WI38 (cell line): ENCODE results near the gene TOX3.

Experiments used
- H3K4me3 ChIP-seq: 2 replicates; pipeline ENCODE4 v1.5.1; 2011; ENCODE audit warnings: low read depth, mild to moderate bottlenecking, control low read depth, low read length
- TF ChIP-seq, protein P1 (sequence below): IDR thresholded peaks from 2 replicates; pipeline ENCODE4 v1.5.1; 2012; ENCODE audit warnings: low read depth, mild to moderate bottlenecking, control low read depth, low read length

TOX3 gene

DNA sequence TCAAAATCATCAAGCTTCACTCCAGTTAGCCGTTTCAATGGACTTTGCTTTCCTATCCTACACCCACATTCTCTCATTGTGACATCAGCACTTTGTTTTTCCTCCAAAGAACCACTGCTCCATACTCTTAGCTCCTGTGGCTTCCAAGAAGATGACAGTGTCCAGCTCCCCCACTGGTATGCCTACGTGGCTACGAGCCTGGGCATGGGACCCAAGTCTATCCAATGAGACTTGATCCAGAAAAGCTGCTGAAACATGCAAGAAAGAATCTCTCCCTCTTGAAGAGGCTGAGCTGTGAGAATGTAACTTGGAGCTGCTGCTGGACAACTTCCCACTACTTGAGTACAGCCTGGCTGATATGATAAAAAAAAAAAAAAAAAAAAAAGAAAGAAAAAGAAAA is 9.4 kb downstream of the TOX3 start:
- TF ChIP-seq, protein P1, sequence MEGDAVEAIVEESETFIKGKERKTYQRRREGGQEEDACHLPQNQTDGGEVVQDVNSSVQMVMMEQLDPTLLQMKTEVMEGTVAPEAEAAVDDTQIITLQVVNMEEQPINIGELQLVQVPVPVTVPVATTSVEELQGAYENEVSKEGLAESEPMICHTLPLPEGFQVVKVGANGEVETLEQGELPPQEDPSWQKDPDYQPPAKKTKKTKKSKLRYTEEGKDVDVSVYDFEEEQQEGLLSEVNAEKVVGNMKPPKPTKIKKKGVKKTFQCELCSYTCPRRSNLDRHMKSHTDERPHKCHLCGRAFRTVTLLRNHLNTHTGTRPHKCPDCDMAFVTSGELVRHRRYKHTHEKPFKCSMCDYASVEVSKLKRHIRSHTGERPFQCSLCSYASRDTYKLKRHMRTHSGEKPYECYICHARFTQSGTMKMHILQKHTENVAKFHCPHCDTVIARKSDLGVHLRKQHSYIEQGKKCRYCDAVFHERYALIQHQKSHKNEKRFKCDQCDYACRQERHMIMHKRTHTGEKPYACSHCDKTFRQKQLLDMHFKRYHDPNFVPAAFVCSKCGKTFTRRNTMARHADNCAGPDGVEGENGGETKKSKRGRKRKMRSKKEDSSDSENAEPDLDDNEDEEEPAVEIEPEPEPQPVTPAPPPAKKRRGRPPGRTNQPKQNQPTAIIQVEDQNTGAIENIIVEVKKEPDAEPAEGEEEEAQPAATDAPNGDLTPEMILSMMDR, result no peak
- H3K4me3 ChIP-seq, result no peak overlapping the region

DNA sequence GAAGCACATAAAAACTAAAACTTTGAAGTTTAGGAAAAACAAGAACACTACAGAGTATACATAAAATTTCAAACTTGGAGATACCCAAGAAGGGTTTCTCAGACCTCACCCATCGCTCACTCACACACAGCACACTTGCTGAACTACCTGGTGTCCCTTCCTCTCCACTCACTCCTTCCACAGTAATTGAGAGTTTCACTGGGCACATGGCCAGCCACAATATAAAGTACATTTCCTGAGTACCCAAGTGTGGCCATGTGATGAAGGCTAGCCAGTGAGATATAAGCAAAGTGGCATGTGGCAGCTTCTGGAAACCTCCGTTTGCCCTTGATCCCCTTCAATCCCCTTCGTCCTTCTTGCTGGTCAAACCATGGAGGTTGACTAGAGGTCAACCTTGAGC is 11.9 kb downstream of the TOX3 start:
- no peak overlapping the region for H3K4me3 ChIP-seq
- TF ChIP-seq, protein P1, result no peak

DNA sequence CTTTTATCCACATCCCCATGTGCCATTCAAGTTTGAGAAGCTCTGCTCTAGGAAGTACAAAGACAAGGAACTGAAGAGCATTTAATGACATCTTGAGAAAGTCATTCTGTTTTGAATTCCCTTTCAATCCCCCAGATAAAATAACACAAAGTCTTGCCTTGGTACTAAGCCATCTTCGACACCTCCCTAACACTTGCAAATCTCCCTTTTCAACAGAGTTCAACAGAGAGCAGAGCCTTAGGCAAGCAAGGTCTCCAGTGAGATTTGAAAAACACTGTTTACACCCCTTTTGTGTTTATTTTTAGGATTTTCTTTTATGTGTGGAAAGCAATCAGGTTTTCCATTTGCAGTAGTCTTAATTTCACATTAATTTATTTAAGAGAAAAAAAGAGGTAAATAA is 13.6 kb downstream of the TOX3 start:
- H3K4me3 ChIP-seq, result no peak overlapping the region
- TF ChIP-seq, protein P1, result no peak

GRCh38 chr16:52532384-52532783 is 14.6 kb downstream of the TOX3 start:
- H3K4me3 ChIP-seq, result no peak overlapping the region
- TF ChIP-seq, protein P1, result no peak

- TF ChIP-seq, protein P1, result no peak
- no peak overlapping the region for H3K4me3 ChIP-seq
Observed at GRCh38 chr16:52529226-52529625, 17.7 kb downstream of the TOX3 start.

DNA sequence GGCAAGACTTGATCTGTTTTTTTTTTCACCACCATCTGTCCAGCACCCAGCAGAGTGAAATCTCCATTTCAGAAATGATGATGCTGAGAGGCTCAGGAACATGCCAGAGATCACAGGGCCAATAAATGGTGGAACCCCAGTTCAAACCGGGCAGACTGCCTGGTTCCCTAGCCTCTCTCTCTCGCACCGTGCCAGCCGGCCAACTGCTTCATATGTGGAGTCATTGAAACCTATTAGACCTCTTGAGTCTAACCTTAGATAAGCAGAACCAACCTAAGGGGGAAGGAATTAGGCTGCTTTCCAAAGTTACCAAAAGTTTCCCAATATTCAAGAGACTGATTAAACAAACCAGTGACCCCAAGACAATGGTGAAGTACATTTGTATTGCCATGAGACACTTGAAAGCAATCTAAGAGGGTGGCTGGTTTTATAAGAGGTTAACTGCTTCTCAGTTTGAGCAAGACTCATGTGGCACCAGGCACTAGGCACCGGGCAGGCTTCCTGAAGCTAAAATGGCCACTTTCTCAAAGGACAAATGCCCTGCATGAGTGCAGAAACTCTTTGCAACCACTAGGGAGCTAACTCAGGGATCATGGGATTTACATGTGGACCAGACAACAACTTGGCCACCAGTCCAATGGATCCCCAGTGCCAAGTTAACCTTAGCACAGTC is 18.4 kb downstream of the TOX3 start:
- TF ChIP-seq, protein P1, result no peak
- H3K4me3 ChIP-seq, result no peak overlapping the region

DNA sequence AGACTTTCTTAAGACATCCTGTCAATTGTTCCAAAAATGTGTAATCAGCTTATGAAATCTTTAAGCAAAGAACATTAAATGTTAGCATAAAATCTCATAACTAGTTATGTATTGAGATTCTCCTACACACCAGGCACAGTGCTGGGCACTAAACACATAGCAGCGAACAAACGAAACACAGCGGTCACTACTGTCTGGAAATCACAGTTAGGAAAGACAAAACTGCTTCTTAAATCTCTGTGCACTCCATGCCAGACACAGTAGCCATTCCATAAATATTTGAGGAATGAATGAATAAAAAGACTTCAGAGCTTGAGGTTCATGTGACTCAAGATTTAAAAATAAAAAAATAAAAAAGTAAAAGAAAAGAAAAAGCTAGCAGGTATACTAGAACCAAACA is 20.1 kb downstream of the TOX3 start:
- TF ChIP-seq, protein P1, result no peak
- H3K4me3 ChIP-seq, result no peak overlapping the region
